ENCODE data around the gene TCF7L1.
A peak's percentile ranks its signal among the peaks of the same experiment; 100 is the strongest.

TCF7L1 gene

GRCh38 chr2:85255456-85255812 is 122.2 kb downstream of the TCF7L1 start:
- DNase-seq (ENCODE audit: low read depth): no peak

DNA sequence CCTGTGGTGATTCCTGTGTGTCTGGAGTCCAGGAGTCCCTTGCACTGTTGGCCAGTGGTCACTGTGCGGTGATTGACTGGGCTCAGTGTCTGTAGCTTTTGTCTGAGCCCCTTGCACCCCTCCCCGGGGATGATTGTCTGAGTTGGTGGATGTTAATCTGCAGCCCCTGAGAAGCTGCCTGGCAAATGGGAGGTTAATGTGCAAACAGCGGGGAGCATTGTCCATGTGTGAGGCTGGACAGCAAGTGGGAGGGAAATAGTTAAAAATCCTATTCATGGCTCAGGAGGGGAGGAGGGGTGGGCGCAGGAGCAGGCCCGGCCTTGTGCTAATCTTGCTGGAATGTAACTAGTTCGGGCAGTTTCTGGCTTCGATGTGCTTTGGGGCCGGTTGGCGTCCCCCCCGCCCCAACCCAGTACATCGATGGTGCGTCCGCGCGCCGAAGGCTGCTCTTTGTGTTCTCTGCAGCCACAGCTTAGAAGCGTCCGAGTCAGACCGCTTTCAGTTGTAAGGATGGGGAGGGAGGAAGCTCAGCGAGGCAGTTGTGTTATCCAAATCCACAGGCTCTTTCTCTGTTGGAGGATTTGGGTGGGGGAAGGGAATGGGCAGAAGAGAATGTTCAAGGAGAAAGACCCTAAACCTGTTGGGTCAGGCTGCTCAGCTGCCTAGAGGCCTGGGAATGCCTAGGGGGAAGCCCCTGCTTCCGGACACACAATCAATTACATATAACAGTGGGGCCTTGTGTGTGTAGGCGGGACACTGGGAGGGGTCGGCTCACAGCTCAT is 122.8 kb downstream of the TCF7L1 start:
- DNase-seq (ENCODE audit: low read depth): no peak

DNA sequence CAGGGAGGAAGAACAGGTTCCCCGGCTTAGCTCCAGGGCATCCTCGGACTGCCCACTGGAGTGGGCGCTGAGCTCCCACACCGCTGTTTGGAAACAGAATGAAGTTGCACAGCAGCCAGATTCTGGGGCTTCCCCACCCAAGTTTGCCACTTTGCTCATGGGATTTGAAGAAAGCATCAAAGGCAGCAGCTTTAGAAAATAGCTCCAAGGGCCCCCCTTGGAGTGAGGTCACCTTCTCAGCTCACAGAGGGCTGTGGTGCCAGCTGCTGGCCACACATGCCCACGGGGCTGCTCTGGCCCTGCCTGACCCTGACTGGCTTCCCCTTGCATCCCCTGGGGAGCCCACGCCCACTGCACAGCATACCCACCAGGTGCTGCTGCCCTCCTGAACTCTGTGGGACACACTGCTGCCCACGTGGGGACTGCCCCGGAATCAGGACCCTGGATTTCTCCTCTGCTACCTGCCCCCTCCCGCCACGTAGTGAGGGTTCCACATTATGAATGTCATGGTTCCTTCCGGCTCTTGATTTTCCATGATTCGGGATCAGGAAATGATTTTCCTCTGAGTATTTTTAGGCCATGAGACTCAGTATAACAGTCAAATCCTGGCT is 124.3 kb downstream of the TCF7L1 start:
- no peak for DNase-seq (ENCODE audit: low read depth)

GRCh38 chr2:85257970-85258605 is 124.9 kb downstream of the TCF7L1 start:
- DNase-seq (ENCODE audit: low read depth): no peak

GRCh38 chr2:85259101-85259590 is 126.0 kb downstream of the TCF7L1 start:
- no peak for DNase-seq (ENCODE audit: low read depth)

DNA sequence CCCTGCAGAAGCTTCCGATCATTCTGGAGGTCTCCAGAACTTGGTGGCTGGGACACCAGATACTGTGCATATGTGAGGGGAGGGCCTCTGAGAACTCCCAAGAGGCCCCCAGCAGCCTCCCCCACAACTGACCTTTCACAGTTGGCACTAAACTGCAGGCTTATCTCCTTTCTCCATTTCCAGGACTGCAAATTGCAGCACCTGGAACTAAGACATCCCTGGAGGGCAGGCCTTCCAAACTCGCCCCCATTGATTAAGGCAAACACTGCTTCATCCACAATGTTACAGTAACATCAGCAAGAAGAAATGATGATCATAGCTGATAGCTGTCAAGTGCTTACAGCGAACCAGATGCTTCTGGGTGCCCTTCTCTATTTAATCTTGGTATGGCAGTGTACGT is 126.7 kb downstream of the TCF7L1 start:
- DNase-seq (ENCODE audit: low read depth): no peak

DNA sequence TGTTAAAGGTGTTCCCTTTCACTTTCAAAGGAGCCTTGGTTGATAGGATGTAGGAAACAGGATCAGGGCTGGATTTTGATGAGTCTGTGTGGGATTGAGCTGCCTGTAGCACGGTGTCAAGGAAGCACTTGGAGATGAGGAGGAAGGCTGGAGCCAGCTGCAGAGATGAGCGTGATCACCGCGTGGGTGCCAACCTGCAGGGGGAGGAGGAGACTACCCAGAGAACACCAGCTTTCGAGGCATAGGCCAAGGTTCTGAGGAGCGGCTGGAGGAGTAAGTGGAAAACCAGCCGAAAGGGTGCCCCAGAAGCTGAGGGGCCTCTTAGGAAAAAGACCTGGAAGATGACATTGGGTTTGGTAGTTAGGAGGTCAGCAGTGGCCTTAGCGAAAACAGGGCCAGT is 130.4 kb downstream of the TCF7L1 start:
- no peak for DNase-seq (ENCODE audit: low read depth)

GRCh38 chr2:85264471-85264870 is 131.3 kb downstream of the TCF7L1 start:
- DNase-seq (ENCODE audit: low read depth): no peak

DNA sequence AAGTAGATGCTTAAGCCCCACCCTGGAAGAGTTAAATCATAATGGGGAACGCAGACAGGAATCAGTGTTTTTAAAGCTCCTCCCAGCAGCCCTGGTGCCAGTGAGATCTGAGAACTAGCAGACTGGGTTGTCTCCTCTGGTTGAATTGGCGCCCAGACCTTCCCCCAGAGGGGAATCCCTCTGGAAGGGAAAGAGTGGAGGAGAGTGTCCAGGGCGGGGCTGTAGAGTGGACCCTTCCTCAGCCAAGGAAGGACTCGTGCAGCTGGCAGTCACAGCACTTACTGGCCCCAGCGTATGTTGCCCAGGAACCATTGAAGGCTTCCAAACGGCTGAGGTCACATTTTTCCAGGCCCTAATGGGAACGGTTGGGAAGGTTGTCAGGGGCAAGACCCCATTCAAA is 132.1 kb downstream of the TCF7L1 start:
- DNase-seq (ENCODE audit: low read depth): no peak

- DNase-seq (ENCODE audit: low read depth): peak; percentile 52
These were observed 133.2 kb downstream of the TCF7L1 start for GRCh38 chr2:85266146-85267041.

DNA sequence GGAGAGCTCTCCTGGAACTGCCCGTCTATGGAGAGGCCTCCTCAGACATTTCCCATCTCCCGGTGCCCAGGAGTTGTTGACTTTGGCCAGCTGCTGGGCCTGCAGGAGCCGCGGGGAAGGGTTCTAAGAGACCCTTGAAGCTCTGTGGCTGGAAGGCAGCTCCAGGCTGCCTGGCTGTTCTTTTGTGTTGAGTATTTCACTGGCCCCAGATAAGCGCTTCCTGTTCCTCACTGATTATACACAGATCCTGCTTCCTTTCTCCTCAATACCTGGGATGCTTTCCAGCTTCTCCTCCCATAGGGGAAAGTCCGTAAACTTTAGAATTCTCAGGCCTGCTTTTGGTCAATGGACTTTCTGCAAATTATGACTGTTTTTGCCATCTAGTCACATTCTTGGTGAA is 136.8 kb downstream of the TCF7L1 start:
- DNase-seq (ENCODE audit: low read depth): no peak

DNA sequence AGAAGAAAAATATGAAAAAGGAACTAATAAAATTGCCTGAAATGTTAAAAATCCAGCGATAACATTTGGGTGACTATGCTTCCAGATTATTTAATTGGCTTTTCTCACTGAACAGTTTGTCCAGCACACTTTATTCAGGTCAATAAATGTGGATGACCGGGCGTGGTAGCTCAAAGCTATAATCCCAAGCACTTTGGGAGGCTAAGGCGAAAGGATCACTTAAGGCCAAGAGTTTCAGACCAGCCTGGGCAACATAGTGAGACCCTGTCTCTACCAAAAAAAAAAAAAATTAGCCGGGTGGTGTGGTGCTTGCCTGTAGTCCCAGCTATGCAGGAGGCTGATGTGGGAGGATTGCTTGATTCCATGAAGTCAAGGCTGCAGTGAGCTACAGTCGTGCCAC is 139.2 kb downstream of the TCF7L1 start:
- DNase-seq (ENCODE audit: low read depth): no peak

DNA sequence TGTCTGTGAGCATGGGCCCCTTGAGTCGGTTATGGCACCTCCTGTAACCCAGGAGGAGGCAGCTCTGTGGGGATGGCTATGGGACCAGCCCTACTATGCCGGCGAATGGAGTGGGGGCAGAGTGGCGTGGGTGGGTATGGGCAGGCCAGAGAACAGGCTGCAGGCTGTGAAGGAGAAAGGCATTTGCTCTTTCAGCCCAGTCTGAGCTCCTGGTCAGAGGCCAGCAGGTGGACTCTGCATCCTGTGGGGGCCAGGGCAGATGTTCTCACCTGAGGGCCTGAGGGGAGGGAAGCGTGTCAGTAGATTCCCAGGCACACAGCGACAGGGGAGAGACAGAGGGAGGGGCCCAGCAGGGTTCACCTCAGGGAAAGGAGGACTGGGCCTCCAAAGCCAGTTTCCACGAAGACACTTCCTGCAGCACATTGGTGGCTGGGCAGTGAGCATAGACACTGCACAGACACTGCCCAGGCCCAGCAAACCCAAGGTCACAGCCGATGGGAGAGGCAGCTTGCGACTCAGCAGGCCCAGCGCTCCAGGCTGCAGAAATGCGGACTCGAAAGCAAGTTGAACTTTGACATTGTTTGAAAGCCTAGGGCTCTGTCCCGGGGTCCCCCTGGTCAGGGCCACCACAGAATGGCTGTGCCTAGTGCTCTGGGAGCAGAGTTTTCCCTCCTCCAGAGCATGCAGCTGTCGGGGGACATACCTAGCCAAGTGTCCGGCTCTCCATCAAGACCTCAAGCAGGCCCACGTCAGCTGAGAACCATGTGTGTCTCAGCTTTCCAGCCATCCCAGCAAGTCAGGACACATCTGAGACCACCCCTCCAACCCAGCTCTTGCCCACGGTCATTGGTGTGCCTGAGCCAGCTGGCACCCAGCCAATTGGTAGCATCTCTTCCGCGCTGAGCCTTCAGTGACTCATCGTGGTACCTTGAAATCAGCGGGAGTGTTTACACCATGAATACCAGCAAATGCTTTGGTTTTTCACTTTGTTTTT is 140.8 kb downstream of the TCF7L1 start:
- DNase-seq (ENCODE audit: low read depth): no peak

GRCh38 chr2:85275984-85276540 is 142.9 kb downstream of the TCF7L1 start:
- DNase-seq (ENCODE audit: low read depth): no peak

DNA sequence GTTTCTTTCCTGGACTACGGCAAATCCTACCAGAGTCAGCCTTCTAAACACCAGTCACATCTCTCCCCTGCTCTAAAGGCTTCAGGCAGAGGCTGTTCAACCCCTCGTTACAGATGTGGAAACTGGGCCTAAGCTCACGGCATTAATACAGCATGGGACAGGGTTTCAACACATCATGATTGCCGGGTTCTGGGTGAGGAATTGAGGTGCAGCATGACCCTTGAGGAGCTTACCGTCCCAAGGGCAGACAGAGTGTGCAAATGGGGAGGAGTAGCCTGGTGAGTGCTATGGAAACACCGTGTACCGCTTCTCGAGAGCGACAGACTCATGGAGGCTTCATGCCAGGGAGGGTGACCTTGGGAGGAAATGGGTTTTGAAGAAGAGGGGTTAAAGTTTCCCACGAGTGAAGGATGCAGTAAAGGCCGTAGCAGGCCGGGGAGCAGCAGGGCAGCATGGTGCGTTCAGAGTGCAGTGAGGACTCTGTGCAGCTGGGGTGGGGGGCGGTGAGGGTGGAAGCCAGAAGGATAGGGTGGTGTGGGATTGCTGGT is 143.5 kb downstream of the TCF7L1 start:
- DNase-seq (ENCODE audit: low read depth): no peak

DNA sequence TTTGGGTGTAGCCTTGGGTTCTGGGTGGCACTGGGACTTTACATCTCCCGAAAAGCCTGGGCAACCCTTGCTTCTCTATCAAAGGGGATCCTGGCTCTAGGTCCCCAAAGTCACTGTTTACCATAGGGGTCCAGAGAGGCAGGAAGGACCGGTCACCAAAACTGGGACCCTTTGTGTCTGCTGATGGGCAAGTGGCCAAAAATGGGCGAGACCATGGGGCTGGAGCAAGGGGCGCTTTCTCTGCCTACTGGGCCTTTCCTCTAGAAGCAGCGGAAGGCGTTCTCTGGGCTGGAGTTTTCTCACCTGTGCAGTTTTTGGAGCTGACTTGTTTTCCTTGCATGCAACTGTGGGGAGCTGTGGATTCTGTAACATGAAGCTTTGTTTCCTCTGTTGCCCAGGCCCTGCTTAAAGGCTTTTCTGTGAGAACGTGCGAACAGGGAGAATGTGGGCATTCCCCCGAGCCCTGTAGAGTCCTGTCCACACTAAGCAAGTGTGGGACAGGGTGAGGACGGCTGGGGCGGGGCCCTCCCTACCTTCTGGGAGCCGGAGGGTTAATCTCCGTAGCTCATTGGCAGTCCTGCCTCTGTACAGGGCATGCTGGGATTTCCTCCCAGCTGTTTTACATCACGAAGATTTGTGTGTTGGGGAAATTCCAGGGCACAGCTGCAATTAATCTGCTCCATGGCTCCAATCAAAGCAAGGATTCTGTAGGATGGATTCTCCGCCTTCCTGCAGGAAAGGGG is 144.4 kb downstream of the TCF7L1 start:
- DNase-seq (ENCODE audit: low read depth): no peak

- no peak for DNase-seq (ENCODE audit: low read depth)
These were observed 145.2 kb downstream of the TCF7L1 start for GRCh38 chr2:85278361-85278760.

DNA sequence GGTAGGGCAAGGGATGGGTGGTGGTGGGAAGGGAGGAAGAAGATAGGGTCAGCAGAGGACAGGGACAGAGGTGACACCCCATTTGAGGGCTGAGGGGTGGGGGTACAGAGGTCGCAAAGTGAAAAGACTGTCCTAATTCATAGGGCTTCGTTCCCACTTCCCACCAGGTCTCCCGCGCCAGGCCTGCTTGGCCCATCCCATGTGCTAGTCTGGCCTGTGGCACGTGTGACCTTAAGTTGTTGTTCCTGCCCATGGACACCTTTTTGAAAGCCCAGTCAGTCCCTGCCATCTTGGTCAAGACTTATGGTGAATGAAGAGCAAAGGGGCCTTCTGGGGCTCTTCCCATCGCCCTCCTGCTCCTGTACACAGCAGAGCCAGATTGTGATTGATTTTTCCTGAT is 148.4 kb downstream of the TCF7L1 start:
- DNase-seq (ENCODE audit: low read depth): no peak

DNA sequence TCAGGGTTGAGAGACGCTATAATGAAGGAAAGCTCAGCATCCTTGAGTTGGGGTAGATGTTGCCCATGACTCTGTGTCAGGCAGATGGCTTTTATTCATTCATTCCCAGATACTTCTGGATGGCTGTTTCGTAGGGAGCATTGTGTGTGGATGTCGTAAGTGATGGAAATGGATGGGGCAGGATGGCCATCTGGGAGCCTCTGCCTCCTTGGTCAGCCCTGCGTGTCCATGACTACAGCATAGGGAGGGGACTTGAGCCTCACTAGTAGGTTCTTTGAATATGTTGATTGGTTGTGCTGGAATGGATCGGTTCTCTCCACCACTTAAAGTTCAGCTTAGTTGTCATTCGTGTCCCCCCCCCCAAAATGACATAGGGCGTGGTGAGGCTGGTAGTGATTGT is 149.7 kb downstream of the TCF7L1 start:
- no peak for DNase-seq (ENCODE audit: low read depth)

DNA sequence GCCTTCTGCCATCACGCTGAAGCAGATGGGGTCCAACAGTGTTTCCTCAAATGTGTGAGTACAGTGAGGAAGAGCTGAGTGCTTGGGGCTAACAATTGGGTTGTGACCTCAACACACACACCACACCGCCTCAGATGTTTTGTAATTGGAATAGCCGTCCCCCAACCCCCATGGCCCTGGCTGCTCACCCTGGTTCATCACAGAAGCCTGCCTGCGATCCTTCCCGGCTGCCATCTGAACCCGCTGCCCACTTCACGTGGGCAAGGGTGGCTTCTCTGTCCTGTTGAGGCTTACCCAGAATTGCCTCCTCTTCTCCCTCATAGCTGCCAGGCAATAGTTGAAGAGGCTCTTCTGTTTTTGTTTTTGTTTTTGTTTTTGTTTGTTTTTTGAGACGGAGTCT is 150.4 kb downstream of the TCF7L1 start:
- no peak for DNase-seq (ENCODE audit: low read depth)
